Neural cell (in vitro differentiated cells): Measurements from ENCODE around the gene RAI1. TPM values are rescaled to one million over a fixed set of nuclear protein-coding genes. Genes with fewer than 3 reads are reported as not detected.

ENCODE experiments used
- H2AFZ ChIP-seq: fragments of 200-600, 300-800 bp; sonication (generic), shearing (Covaris generic); 2 replicates; pipeline ENCODE4 v1.6.0; 2014; ENCODE audit warnings: low read depth, mild to moderate bottlenecking, antibody characterized with exemption, low read length, moderate library complexity
- H3F3A ChIP-seq: fragments of 200-600 bp; shearing (Covaris generic); 2 replicates; pipeline ENCODE4 v1.6.1; 2016; ENCODE audit warnings: mild to moderate bottlenecking, moderate library complexity, mixed read lengths, antibody characterized with exemption, low read length; ENCODE audit not compliant: insufficient read depth, poor library complexity, severe bottlenecking
- H3K27ac ChIP-seq: fragments of 200-600, 300-800 bp; sonication (generic), shearing (Covaris generic); 2 replicates; pipeline ENCODE4 v1.5.1; 2014; ENCODE audit warnings: mild to moderate bottlenecking, low read length, moderate library complexity
- H3K27me3 ChIP-seq: fragments of 300-800, 200-600 bp; sonication (generic), shearing (Covaris generic); 2 replicates; pipeline ENCODE4 v1.6.0; 2014; ENCODE audit warnings: mild to moderate bottlenecking, low read depth, low read length, moderate library complexity; ENCODE audit not compliant: insufficient read depth
- H3K36me3 ChIP-seq: fragments of 300-800, 200-600 bp; sonication (generic), shearing (Covaris generic); 2 replicates; pipeline ENCODE4 v1.5.1; 2014; ENCODE audit warnings: mild to moderate bottlenecking, antibody characterized with exemption, low read length, moderate library complexity; ENCODE audit not compliant: insufficient read depth
- H3K4me2 ChIP-seq: fragments of 300-800, 200-600 bp; sonication (generic), shearing (Covaris generic); 2 replicates; pipeline ENCODE4 v1.6.0; 2014; ENCODE audit warnings: mild to moderate bottlenecking, low read length
- H3K4me3 ChIP-seq: fragments of 300-800, 200-600 bp; sonication (generic), shearing (Covaris generic); 2 replicates; pipeline ENCODE4 v1.5.1; 2014; ENCODE audit warnings: mild to moderate bottlenecking, low read length, moderate library complexity
- H3K79me2 ChIP-seq: fragments of 200-600 bp; shearing (Covaris generic); replicated peaks from 2 replicates; pipeline ENCODE4 v1.6.0; 2014; ENCODE audit warnings: mild to moderate bottlenecking, low read length, moderate library complexity; ENCODE audit not compliant: insufficient read depth
- H3K9ac ChIP-seq: fragments of 300-800, 200-600 bp; sonication (generic), shearing (Covaris generic); 2 replicates; pipeline ENCODE4 v1.6.1; 2016; ENCODE audit warnings: mild to moderate bottlenecking, low read length, mixed read lengths
- H3K9me2 ChIP-seq: fragments of 200-600 bp; shearing (Covaris generic); 2 replicates; pipeline ENCODE4 v1.6.1; 2016; ENCODE audit warnings: mild to moderate bottlenecking, low read length, mixed read lengths; ENCODE audit not compliant: insufficient read depth
- H3K9me3 ChIP-seq: fragments of 200-600, 300-800 bp; sonication (generic), shearing (Covaris generic); 2 replicates; pipeline ENCODE4 v1.6.1; 2016; ENCODE audit warnings: mild to moderate bottlenecking, mixed run types, low read length, moderate library complexity, mixed read lengths
- H4K20me1 ChIP-seq: fragments of 200-600 bp; shearing (Covaris generic); 2 replicates; pipeline ENCODE4 v1.6.1; 2016; ENCODE audit warnings: mild to moderate bottlenecking, mixed run types; ENCODE audit not compliant: insufficient read depth
- EP300 ChIP-seq: fragments of 450-650 bp; conservative IDR thresholded peaks from 2 replicates; pipeline ENCODE4 v1.6.1; 2014; ENCODE audit warnings: antibody characterized with exemption, mild to moderate bottlenecking, moderate library complexity; ENCODE audit not compliant: poor library complexity, severe bottlenecking
- EZH2 ChIP-seq: fragments of 200-600, 300-800 bp; shearing (Covaris generic), sonication (generic); IDR thresholded peaks from 2 replicates; pipeline ENCODE4 v1.6.1; 2014; ENCODE audit warnings: antibody characterized with exemption, low read length, borderline replicate concordance, mild to moderate bottlenecking; ENCODE audit not compliant: insufficient read depth, poor library complexity, severe bottlenecking
- MXI1 ChIP-seq: fragments of 450-650 bp; conservative IDR thresholded peaks from 2 replicates; pipeline ENCODE4 v1.6.1; 2014; ENCODE audit warnings: antibody characterized with exemption, mild to moderate bottlenecking; ENCODE audit not compliant: poor library complexity, severe bottlenecking
- POLR2AphosphoS5 ChIP-seq: IDR thresholded peaks from 2 replicates; pipeline ENCODE4 v1.6.1; 2012
- RAD21 ChIP-seq: fragments of 450-650 bp; conservative IDR thresholded peaks from 2 replicates; pipeline ENCODE4 v1.6.1; 2014; ENCODE audit warnings: antibody characterized with exemption, mild to moderate bottlenecking, moderate library complexity
- SMC3 ChIP-seq: fragments of 450-650 bp; conservative IDR thresholded peaks from 2 replicates; pipeline ENCODE4 v1.6.1; 2014; ENCODE audit warnings: antibody characterized with exemption, mild to moderate bottlenecking, moderate library complexity; ENCODE audit not compliant: poor library complexity
- TAF1 ChIP-seq: IDR thresholded peaks from 2 replicates; pipeline ENCODE4 v1.6.1; 2012; ENCODE audit warnings: low read depth
- polyA plus RNA-seq: library from polyadenylated mRNA; depleted of rRNA; stranded (reverse); fragments of >200 nt; gene quantifications from 2 replicates; pipeline ENCODE4 v1.2.3, GENCODE V29; 2014
- TF ChIP-seq, protein P1 (sequence below): fragments of 450-650 bp; IDR thresholded peaks from 2 replicates; pipeline ENCODE4 v1.5.1; 2014; ENCODE audit warnings: antibody characterized with exemption, mild to moderate bottlenecking, moderate library complexity; ENCODE audit not compliant: poor library complexity, severe bottlenecking
- TF ChIP-seq, protein P2 (sequence below): IDR thresholded peaks from 2 replicates; pipeline ENCODE4 v1.6.1; 2012; ENCODE audit warnings: borderline replicate concordance

RAI1 gene
- polyA plus RNA-seq, 1 donor from 2014 or later = 16.9 TPM

DNA sequence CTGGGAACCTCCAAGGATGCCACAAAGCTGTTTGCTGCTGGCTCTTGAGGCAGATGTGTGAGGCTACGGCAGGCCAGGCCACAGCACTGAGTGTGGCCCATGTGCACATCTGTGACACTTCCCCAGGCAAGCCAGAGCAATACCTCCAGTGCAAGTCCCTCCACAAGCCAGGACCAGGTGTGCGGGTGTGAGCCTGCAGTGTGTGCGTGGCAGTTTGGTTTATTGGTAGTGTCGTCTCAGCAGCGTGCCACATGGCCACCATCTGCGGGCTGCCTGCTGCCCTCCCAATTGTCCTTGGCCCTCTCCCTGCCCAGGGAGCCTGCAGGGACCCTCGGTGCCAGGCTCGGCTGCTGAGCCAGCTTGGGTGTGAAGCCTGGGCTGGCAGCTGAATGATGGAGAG is 165.4 kb downstream of the RAI1 start:
- Histone ChIP-seq H3K27ac (no peak overlapping the region), H4K20me1 (no peaks in the 10 kb centered on the region), H3K36me3 (no peaks in the 10 kb centered on the region), H2AFZ (no peak overlapping the region), H3K9ac (no peak overlapping the region), H3K4me3 (no peak overlapping the region), H3F3A (no peaks in the 10 kb centered on the region), H3K9me2 (no peaks in the 10 kb centered on the region), H3K27me3 (no peaks in the 10 kb centered on the region), H3K4me2 (no peak overlapping the region), H3K9me3 (no peaks in the 10 kb centered on the region), H3K79me2 (no peaks in the 10 kb centered on the region)
- no peak for TF ChIP-seq POLR2AphosphoS5
- TF ChIP-seq TAF1 = no peak
- TF ChIP-seq SMC3 = no peak

DNA sequence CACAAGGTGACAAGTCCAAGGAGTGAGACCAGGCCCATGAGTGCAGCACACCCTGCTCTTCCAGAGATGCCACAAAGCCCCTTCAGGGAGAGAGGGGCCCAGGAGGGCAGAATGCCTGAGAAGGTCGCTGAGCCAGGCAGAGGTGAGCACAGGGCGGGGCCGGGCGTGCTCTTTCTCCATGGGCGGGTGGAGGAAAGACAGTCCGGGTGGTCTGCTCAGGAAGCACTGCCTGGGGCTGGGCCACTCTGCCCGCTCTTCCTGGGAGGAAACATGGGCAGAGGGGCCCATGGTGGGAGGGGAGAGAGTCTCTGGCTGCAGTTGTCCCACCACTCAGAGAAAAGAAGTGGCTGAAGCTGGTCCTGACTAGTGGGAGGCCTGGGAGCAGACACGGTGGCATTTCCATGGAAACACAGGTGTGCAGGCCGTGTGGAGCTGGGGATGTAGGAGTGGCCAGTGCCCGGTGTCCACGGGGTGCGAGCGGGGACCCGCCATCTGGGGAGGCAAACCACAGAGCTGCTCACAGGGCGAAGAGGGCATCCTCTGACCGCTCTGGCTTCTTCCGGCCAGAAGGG is 165.9 kb downstream of the RAI1 start:
- Histone ChIP-seq H3K9me3 (no peaks in the 10 kb centered on the region), H3K27ac (no peak overlapping the region), H2AFZ (no peak overlapping the region), H3K9ac (no peak overlapping the region), H3K4me2 (no peak overlapping the region), H3F3A (no peaks in the 10 kb centered on the region), H3K9me2 (no peaks in the 10 kb centered on the region), H3K4me3 (no peak overlapping the region), H3K36me3 (no peaks in the 10 kb centered on the region), H4K20me1 (no peaks in the 10 kb centered on the region), H3K27me3 (no peaks in the 10 kb centered on the region), H3K79me2 (no peaks in the 10 kb centered on the region)
- TF ChIP-seq EP300 (no peak), POLR2AphosphoS5 (no peak), EZH2 (no peak), SMC3 (no peak), MXI1 (no peak), RAD21 (no peak)
- TF ChIP-seq, protein P1, sequence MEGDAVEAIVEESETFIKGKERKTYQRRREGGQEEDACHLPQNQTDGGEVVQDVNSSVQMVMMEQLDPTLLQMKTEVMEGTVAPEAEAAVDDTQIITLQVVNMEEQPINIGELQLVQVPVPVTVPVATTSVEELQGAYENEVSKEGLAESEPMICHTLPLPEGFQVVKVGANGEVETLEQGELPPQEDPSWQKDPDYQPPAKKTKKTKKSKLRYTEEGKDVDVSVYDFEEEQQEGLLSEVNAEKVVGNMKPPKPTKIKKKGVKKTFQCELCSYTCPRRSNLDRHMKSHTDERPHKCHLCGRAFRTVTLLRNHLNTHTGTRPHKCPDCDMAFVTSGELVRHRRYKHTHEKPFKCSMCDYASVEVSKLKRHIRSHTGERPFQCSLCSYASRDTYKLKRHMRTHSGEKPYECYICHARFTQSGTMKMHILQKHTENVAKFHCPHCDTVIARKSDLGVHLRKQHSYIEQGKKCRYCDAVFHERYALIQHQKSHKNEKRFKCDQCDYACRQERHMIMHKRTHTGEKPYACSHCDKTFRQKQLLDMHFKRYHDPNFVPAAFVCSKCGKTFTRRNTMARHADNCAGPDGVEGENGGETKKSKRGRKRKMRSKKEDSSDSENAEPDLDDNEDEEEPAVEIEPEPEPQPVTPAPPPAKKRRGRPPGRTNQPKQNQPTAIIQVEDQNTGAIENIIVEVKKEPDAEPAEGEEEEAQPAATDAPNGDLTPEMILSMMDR = no peak
- TF ChIP-seq, protein P2, sequence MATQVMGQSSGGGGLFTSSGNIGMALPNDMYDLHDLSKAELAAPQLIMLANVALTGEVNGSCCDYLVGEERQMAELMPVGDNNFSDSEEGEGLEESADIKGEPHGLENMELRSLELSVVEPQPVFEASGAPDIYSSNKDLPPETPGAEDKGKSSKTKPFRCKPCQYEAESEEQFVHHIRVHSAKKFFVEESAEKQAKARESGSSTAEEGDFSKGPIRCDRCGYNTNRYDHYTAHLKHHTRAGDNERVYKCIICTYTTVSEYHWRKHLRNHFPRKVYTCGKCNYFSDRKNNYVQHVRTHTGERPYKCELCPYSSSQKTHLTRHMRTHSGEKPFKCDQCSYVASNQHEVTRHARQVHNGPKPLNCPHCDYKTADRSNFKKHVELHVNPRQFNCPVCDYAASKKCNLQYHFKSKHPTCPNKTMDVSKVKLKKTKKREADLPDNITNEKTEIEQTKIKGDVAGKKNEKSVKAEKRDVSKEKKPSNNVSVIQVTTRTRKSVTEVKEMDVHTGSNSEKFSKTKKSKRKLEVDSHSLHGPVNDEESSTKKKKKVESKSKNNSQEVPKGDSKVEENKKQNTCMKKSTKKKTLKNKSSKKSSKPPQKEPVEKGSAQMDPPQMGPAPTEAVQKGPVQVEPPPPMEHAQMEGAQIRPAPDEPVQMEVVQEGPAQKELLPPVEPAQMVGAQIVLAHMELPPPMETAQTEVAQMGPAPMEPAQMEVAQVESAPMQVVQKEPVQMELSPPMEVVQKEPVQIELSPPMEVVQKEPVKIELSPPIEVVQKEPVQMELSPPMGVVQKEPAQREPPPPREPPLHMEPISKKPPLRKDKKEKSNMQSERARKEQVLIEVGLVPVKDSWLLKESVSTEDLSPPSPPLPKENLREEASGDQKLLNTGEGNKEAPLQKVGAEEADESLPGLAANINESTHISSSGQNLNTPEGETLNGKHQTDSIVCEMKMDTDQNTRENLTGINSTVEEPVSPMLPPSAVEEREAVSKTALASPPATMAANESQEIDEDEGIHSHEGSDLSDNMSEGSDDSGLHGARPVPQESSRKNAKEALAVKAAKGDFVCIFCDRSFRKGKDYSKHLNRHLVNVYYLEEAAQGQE = no peak

DNA sequence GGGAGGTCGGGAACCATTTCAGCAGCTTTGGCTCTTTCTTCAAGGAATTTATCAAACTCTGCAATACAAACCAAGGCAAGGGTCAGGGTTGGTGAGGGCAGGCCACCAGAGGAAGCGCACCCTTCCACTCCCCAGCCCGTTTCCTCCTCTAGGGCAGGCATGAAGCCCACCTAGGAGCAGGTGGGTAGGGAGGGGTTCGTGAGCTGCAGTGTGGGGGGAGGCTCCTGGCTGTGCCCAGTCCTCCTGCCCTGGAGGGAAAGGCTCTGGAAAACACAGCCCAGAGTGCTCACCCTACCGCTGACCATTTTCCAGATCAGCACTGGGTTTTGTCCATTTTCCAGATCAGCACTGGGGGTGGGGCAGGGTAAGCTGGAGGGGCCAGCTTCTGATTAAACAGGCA is 166.5 kb downstream of the RAI1 start:
- no peak overlapping the region for H3K9ac ChIP-seq
- H3K9me3 ChIP-seq = no peaks in the 10 kb centered on the region
- H3K27me3 ChIP-seq = no peaks in the 10 kb centered on the region
- no peaks in the 10 kb centered on the region for H3F3A ChIP-seq
- H2AFZ ChIP-seq = no peak overlapping the region
- H3K4me3 ChIP-seq = no peak overlapping the region
- H3K27ac ChIP-seq = no peak overlapping the region
- no peaks in the 10 kb centered on the region for H4K20me1 ChIP-seq
- H3K4me2 ChIP-seq = no peak overlapping the region
- no peaks in the 10 kb centered on the region for H3K79me2 ChIP-seq
- TF ChIP-seq RAD21 (no peak), EP300 (no peak), SMC3 (no peak), EZH2 (no peak), POLR2AphosphoS5 (no peak), MXI1 (no peak), TAF1 (no peak)
- TF ChIP-seq, protein P2 = no peak
- TF ChIP-seq, protein P1 = no peak
- no peaks in the 10 kb centered on the region for H3K36me3 ChIP-seq
- no peaks in the 10 kb centered on the region for H3K9me2 ChIP-seq
